Nucleus accumbens (tissue), 56 donors: ENCODE data around the gene LRMDA.

Experiments used
- DNase-seq, 56 donors: peaks; one replicate each; lab custom pipeline; 2025; lab: John Stamatoyannopoulos, UW

The LRMDA gene

DNA sequence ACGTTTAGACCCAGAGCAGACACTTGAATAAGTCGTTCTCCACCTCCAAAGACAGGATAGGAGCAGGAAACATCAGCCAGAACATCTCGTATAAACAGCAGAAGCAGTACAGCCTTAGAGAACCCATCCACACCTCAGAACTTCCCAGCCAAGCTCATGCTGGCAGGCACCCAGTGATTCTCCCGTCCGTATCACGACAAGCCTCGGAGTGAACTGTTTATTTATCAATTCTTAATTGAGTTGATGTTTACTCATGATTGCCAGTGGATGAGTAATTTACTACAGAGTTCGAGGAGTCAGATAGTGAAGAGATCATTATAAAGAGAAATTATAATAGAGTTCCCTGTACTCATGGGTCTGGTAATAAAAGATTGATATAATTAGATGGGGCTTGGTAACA is 811.5 kb downstream of the LRMDA start:
- DNase-seq: no peak

DNA sequence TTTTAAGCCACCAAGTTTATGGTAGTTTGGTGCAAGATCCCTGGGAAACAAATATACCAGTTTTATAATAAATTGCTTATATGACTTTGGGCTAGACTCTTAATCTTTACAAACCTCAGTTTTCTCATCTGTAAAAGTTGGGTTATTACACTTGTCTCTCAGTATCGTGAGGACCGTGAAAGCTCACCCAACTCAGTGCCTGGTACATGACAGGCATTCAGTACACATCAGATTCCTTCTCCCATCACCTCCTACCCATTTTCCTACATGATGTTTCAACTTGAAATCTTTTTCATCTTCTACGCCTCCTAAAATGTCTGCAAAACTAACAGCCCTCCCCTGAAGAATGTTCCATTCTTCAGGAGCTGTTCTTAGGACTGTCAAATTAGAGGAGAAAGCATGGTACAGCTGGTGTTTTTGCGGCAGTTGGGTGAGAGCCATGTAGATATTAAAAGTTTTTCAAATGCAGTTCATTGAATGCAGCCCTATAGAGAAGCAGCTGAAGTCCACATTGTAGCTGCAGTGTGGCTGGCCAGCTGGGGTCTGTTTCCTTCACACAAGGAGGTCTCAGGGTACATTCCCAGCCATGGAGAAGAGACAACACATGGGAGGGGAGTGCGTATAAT is 812.8 kb downstream of the LRMDA start:
- peak in 12 of 56 donors; percentile 2 to 62 (median 20) for DNase-seq

DNA sequence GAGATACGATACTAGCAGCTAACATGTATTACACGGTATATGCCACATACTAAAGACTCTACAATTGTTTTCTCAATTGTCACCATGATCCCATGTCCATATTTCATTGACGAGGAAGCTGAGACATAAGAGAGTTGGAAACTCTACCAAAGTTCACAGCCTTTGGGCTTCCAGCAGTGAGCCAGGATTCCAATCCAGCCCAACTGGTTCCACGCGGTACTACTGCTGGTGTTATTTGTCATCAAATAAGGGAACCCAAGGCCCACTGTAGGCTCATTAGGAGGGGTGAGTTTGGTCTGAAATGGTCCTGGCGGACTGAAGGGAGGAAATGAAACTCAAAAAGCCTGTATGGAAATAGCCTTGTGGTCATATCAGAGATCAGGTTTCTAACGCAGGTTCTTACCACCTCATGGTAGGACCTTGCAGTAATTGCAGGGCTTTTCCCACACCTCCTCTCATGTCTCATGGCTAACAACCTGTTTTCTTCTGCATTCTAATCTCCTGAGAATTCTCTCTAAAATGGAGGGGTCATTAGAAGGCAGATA is 814.6 kb downstream of the LRMDA start:
- DNase-seq: no peak

DNA sequence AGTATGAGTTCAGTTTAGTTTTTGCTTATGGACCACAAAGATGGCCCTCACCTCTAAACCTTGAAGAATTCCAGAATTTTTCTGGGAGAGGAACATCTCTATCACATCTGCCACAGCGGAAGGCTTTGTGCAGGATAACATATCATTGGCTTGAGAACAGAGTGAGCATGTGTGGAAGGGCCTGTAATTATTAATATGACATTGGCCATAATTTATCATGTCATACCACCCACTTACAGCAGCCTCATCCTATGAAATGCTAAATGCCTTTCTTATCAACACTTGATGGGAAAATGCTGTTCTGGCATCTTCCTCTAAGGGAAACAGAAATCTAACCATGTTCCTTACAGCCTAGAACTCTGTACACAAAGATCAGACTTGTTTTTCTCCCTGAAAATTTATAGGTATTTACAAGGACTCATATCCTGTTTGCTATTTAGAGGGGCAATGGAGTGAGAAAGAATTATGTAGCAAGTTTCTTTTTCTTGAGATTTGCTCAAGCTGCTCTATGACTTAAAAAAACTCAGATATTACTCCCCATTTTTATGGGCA is 817.3 kb downstream of the LRMDA start:
- no peak for DNase-seq

DNA sequence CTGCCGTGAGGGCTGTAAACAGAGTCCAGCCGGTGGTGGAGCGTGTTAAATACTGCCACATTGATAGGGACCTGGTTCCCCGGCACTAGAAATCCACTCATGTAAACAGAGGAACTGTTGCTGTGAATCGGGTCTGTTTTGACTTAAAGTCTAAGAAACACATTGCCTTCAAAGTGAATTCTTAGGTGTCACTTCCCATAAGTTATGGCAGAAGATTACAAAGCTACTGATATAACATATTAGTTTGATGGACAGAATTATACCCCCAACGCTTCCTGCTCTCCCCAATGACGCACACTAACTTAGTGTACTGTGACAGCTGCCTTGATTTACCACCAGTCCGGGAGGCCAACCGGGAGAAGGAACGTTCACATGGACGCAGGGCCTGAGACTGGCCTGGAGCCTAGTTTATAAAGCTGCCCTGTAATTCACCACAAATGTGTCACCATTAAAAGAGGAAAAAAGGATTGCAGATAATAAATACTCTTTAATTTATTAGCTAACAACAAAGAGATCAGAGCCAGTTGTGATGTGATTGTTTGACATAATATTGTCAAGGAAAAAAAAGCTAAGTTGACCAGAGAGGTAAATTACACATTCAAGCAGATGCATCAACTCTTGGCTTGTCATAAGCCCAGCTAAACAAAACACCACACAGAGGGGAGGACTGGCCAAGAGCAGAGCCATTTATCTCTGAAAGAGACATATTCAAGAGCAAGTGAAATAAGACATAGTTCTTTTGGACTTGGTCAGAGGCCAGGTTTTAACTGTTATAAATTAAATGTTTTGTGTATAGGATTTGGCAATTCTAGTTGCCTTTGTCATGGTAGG is 820.6 kb downstream of the LRMDA start:
- no peak for DNase-seq

DNA sequence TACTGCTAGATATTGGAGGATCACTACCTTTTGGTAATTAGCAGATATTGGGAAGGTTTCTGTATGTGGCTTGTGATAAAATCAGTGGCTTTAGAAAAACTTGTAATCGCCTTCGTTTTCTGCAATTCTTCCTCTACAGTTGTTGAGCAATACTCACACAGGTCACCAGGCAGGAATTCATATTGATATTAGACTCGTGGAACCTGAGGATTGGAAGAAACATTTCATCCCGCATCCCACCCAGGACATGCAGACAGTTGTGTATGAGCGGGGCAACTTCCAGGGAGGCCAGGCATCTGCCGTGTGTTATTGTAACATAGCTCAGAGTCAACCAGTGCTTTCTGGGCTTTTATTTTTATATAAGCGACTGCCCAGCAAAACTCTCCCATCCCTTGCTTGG is 821.3 kb downstream of the LRMDA start:
- DNase-seq: no peak

DNA sequence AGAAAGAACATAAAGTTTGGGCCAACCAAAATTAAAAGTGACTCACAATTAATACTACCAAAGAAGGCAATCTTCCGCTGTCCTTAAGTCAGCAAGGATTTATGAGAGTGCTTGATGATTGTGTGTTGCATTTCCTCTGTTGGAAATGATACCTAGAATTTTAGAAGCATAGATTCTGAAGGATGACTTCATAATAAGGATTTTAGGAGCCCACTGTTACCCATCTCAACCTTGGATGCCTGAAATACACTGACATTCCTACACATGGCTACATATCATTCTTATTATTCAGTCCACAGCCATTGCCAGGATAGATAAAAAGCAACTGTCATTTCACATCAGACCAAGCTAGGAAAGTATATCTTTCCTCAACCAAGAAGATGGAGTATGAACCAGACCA is 823.8 kb downstream of the LRMDA start:
- DNase-seq: no peak

DNA sequence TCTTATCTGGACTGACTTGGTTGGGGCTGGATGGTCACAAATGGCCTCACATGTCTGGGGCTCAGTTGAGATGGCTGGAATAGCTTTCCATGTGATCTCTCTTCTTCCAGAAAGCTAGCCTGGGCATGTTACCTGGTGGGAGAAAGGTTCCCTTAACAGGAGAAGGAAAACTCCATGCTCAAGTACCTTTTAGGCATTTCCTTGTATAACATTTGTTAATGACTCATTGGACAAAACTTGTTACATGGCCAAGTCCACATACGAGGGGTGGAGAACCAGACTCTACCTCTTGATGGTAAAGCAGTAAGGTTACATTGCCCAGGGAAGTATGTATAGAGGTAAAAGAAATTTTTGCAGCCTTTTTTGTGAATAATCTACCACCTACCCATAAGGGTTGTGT is 826.4 kb downstream of the LRMDA start:
- no peak for DNase-seq

DNA sequence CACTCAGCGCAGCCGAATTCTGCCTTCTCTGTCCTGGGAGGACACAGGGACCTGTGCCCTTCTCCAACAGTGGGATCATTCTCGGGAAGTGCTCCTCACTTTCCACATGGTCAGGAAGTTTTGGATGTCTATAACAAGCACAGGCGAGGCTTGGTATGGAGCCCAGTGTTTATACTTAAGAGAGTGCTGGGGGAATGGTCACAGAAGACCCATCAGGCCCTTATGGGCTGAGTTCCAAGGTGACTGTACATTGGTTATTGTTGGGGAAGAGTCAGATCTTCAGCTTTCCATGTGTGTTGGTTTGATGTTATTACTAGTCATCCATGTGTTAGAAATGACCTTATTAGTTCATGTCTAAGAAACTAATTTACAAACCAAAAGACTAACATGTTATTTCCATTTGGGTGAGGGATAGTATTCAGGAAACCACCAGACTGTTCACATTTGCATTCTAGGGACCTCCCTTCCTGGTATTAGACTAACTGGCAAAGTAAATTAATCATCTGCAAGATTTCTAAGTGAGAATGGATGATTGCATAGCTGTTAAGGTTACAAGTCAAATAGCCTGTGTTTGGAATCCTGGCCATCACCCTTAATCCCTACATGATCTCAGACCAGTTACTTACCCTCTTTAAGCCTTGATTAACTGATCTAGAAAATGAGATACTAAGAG is 834.2 kb downstream of the LRMDA start:
- no peak for DNase-seq

DNA sequence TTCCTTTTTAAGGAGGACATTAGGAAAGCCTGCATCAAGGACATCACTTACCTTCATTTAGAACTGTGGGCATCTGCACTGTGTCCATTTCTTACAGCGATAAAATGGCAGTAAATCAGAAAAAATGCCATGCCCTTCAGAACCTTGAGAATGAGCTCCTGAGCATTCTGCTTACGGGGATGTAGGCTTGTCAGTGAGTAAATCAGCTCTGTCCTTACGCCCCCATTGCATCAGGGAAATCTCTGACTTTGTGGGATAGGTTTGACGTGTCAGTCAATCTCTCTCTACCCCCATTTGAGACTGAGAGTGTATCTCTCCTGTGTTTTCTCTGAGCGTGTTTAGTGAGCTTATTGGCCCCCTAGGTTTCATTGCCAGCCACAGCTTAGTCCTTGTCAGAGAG is 837.1 kb downstream of the LRMDA start:
- DNase-seq: no peak

DNA sequence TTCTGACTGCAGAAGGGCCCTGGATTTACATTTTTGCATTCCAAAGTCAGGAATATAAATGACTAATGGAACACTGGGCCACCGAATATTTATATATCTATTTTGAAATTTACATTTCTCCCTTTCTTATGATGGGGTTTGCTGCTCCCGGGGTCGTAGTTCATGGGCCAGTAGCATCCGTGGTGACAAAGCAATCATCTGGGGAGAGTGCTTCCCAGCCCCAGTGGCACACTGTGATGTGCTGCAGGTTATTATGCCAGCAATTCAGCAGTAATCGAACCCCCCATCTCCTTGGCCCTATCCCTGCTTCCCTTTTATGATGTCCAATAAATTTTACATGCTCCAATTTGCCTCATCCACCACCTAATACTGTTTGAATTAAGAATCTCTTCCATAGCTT is 837.5 kb downstream of the LRMDA start:
- DNase-seq: no peak

DNA sequence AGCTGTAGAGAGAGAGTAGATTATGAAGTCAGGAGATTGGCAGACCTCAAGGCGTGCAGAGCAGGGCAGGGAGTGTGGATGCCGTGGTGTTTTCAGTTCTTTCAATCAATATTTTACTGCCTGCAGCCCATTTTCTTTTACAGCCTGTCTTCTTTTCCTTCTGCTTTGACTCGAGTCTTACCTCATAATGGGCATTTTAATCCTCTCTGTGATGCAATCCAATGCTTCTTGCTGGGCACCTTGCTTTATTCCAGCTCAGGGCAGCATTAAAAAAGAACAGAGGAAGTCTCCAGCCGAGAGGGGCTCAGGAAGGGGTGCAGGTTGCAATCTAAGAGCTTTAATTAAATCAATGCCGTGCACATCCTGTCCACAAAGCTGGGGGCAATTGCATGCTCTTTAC is 839.0 kb downstream of the LRMDA start:
- no peak for DNase-seq

DNA sequence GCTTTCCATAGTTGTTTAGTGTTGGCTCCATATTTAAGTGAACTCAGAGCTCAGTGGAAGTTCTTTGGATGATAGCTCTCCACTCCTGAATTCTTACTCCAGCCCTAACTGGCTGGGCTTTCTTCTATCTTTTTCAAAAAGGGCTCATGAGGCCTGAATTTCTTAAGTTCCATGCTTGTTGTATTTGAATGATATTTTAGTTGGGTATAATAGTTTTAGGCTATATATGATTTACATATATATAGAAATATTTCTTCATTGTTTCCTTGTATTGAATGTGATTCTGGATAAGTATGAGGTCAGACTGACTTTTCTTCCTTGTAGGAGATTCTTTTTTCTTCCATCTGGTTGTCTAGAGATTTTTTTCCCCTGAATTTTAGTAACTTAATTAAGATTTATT is 843.5 kb downstream of the LRMDA start:
- no peak for DNase-seq

DNA sequence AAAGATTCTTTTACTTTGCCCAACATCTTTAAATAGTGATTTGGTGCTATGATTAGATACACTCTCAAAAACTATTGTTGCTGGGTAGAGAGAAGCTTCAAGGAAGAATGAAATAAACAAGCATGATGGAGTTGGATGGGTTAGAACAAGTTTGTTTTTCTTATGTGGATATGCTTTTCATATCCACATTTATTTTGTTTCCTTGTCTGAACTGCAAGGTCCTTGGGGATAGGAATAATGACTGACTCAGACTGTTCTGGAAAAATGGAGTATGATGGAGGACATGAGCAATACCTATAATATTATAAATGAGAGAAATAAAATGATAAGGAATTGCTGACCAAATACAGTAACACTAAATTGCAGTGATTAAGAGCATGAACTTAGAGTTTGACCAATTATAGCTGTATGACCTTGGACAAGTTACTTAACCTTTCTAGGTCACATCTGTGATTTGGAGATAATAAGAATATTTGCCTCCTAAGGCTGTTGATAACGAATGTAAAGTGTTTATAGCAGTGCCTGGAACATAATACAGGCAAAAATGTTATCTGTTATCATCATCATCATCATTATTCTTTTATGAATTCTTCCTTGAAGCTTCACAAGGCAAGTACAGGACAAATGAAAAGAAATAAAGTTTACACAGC is 847.5 kb downstream of the LRMDA start:
- DNase-seq: no peak

DNA sequence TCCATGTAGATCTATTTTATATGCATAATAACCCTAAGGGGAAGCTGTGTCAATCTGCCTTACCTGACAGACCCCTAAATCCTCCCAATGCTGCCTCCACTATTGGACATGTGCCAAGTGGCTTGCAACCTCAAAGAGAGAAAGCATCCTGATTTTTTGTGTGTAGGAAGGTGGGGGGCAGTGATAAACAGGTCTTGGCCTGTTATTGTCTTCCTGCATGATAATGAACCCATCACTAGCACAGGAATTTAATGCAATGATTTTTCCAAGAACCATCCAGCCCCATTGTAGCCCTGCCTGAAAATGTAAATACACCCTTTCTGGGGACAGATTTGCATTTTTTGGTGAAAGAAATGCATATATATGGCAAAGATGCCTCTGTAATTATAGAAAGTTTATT is 850.2 kb downstream of the LRMDA start:
- DNase-seq: no peak

DNA sequence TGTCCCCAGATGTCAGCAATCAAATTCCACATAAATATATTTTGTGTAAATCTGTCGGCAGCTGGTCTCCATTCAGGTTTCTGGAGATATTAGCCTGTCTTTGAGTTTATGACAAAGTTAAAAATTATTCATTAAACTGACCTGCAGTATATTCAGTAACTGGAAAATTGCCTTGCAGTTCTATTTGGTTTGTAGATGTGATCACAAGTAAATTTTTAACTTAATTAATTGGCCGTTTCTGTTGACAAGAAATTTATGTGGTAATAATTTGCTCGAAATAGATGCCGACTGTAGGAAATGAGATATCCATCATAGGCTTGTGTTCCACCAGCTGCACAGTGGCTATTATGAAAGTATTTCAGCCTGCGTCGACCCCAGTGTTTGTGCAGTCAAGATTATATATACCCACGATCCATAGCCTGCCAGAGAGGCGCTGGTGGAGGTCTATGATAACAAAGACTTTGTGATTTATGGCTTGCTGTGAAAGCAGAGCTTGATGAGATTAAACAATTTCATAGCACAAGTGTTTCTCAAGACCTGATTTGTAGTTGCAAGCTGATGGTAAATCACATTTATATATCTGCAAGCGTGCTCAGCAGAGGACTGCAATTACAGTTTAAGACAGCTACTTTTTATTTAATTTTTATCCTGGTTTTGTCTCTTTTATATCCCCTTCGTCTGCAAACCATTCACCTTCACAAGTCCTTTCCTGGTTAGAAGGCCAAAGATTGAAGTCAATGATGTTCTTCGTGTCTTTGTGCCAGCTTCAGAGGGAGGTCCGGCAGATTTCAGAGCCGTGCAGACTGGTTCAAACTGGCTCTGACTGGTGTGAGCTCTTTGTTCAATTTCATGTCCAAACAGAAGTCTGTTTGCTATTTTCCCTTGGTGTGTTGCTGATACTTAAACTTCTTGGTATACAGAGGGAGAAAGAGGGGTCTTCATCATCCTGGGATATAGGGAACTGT is 850.9 kb downstream of the LRMDA start:
- DNase-seq: no peak

DNA sequence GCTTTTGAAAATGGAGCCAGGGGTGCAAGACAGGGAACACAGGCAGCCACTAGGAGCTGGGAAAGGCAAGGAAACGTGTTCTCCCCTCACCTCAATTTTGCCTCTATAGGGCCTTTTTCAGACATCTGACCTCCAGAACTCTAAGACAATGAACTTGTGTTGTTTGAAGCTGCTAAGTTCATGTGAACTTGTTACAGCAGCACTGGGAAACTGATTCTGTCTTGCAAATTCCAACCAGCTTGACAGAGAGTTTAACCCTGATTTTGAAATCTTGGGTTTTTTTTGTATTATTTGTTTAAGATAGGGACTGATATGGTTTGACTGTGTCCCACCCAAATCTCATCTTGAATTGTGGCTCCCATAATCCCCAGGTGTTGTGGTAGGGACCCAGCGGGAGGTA is 852.9 kb downstream of the LRMDA start:
- no peak for DNase-seq

DNA sequence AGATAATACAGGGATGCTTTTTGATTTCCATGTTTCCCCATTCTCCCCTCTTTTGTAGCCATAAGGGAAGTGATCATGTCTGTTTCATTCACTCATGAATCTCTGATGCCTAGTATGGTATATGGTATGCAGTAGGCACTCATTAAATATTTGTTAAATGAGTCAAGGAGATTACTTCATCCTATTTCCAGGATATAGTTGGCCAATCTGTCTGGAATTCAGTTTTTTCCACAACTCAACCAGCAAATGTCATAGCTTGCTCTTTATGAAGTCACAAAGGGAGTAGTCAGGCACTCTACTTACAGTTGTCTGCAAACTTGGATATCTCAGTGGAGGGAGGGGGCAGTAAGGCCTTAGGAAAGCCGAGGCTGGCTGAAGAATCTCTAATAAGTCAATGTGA is 853.6 kb downstream of the LRMDA start:
- no peak for DNase-seq

DNA sequence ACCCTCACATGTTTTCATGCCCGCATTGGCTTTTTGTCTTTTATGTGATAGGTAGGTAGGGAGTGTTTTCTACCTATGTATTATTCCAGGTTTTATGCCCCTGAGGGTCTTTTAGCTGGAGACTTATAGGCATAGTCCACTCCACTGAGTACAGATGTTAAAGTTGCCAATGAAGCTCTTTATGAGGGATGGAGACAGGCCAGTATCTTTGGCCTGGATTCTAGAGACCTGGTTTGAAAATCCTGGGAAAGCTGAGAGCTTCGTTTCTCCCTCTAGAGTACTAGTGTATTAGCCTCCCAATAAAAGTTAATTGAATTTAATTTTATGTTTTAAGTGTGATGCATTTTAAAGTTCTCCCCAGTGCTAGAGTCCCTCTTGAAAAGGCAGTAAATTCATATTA is 854.1 kb downstream of the LRMDA start:
- DNase-seq: no peak

DNA sequence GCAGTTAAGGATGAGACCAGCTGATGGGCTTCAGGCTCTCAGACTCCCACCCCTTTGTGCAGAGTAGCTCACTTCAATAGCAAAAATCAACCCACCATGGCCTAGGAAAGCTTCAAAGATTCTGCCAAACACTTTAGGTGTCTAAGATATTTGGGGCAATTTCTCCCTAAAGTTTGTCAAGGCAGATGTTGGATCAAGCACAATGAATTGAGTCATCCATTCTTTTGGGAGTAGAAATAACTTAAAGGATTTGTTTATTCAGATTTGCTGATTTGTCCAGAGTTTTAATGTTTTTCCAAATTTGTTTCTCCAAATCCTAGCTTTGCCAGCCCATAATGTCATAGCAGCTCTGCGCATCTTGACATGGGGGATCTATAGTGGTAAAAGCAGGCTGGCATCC is 855.1 kb downstream of the LRMDA start:
- no peak for DNase-seq
